ENCODE data around the gene LRMDA.

The LRMDA gene

DNA sequence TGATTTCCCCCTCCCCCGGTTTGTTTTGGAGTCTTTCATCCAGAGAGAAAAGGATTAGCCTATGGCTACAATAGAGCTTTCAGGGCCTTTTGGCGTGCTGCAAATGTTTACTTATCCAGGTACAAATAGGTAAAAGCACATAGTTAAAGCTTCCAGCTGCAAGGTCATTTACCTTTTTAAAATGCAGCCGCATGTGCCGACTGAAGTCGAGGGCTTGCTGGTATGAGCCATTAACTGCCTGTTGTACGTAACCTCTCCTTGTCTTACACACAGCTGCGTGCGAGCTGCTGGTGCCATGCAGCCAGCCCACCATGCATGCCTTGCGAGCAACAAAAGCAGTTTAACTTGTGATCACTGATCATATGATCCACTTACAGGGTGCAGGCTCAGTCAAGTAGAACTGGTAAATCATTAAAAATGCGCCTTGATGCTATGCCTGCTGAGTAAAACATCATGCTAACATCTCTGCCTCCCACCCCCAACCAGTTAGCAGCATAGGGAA lies 866.4 kb downstream of the LRMDA start:
- in situ Hi-C loops (cut with MboI; ENCODE audit: low sequenced_read_pairs) = no loop called here

DNA sequence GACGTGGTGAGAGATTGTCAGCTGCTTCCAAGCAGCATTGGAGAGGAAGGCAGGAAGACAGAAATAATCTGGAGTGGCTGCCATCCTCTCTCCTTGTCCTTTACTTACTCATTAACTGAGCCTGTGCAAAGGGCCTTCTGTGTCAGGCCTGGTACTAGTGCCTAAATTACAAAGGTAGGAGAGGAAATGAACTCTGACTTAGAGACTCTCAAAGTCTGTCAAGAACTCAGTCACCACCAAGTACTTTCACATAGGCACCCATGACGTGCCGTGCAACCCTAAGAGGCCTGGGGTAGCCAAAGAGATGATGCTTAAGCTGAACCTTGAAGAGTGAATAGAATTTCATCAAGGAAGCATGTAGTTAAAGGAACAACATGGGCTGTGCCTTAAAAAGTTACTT lies 866.9 kb downstream of the LRMDA start:
- in situ Hi-C loops (cut with MboI; ENCODE audit: low sequenced_read_pairs) = no loop called here

DNA sequence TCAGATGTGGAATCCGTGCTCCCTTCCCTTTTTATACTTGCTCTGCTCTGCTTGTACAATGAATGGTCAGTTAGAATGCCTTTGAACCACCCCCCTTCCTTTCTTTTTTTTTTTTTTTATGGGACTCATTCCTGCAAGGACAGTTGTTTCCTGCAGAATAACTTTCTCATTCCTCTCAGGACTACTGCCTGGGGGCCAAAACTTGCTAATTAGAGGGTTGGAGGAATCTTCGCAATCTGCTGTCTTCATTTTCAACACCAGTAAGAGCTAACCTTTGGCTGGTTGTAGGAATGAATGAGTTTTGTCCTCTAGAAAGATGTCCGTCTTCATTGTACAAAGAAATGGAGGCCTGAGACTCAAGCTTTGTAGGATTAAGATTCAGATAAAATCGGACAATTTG lies 868.1 kb downstream of the LRMDA start:
- in situ Hi-C loops (cut with MboI; ENCODE audit: low sequenced_read_pairs) = no loop called here

DNA sequence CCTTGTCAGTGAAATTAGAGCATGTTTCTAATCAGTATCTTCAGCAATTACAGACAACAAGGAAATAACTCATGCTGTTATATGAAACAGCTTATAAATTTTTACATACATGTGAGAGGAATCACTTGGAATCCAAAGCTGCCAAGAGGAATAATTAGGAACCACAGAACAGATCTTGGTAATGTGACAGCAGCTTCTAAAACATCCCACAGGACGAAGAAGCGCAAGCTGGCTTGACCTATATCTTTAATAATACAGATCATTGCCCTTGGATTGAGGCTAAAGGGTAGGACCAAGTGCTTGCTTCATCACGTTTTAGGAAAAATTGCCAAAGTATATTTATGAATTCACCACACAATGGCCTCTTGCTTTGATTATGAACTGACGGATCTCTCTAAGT lies 869.8 kb downstream of the LRMDA start:
- in situ Hi-C loops (cut with MboI; ENCODE audit: low sequenced_read_pairs) = loop anchor here (25.0 kb wide), 1 partner anchor 914 kb away; no protein-coding TSS in a partner anchor

DNA sequence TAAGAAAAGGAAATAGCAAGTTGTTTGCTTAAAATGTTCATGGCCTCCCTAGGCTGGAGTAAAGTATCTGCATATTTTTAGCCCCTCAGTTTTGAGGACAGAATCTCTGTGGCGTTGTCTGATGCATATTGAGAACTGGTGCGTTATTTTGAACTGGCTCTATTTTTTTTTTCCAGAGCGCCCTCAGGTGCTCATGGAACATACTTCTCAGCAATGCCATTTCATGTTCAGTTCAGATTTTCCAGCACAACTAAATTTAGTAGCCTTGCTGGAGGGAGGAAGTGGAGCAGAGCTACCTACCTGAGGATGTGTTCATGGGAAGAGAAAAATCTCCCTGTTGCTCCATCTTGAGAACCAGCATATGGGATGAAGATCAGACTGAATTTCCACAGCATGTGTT lies 870.5 kb downstream of the LRMDA start:
- in situ Hi-C loops (cut with MboI; ENCODE audit: low sequenced_read_pairs) = loop anchor here (25.0 kb wide), 1 partner anchor 915 kb away; no protein-coding TSS in a partner anchor

DNA sequence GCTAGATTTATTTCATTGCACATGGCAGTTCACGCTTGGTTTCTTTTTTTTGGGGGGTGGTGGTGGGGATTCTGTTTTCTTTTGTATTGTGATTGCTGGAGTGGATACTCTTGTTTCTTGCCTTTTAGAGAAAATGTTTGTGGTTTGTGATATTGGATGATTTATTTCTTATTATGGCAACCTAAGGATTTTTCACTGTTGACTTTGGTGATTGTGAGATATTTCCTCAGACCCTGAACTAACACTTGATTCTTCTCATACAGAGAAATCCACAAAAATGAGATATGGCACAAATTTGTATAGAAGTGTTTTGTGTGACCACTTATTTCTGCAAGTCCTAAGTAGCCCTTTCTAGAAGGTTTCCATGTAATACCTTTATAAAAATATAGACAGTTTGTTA lies 871.1 kb downstream of the LRMDA start:
- in situ Hi-C loops (cut with MboI; ENCODE audit: low sequenced_read_pairs) = loop anchor here (25.0 kb wide), 1 partner anchor 915 kb away; no protein-coding TSS in a partner anchor

DNA sequence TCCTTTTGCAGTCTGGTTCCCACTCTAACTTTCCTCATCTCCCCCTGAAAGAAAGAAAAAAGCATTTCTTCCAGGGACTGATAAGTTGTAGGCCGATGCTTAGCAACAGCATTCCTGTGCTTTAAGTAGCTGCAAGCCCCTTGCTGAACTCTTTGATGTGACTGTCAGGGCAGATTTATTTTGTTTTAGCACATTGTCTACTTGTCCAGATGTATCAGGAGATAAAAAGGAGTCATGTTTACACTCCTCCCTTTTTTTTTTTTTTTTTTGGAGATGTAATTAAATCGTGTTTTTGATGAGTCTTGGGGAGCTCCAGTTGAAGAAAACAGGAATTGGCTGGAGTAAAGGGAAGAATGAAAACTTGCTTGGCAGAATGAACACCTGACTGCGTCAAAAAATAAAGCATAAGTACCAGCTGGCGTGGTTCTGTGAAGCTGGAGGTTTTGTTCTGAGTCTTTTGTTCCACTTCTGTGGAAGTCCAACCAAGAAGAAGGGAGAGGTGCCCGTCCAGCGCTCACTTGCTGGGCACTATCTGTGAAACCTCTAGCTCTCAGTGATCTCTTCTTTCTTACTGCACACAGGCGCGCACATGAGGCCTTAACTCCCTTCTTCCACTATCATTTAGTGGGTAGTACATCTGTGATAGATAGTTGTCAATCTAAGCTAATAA lies 871.7 kb downstream of the LRMDA start:
- in situ Hi-C loops (cut with MboI; ENCODE audit: low sequenced_read_pairs) = loop anchor here (25.0 kb wide), 1 partner anchor 916 kb away; no protein-coding TSS in a partner anchor

DNA sequence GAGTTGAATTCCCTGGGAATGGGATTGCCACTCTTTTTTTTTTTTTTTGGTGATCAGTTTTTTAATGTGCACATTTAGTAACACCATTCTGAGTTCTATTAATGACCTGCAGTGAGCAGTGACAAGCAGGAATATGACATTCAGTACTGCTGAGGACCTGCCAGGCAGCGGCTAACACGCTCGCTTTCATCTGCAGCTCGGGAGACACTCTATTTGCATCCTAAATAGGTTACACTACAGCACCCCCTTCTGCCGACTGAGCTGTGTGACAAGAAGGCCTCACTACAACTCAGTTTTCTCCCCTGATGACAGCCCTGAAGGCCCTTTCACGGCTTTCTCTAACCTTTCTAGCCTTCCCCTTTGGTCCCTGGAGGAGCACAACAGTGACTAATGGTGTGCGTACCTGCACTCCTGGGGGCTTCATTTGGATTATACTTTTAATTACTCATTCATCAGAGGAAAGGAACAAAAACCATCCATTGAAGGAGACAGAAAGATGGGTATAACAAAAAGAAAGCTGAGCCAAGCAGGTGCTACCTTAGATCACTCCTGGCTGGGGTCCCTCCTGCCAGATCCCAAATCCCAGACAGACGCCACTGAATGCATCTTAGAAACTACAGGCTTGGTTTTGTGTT lies 872.4 kb downstream of the LRMDA start:
- in situ Hi-C loops (cut with MboI; ENCODE audit: low sequenced_read_pairs) = loop anchor here (25.0 kb wide), 1 partner anchor 916 kb away; no protein-coding TSS in a partner anchor

DNA sequence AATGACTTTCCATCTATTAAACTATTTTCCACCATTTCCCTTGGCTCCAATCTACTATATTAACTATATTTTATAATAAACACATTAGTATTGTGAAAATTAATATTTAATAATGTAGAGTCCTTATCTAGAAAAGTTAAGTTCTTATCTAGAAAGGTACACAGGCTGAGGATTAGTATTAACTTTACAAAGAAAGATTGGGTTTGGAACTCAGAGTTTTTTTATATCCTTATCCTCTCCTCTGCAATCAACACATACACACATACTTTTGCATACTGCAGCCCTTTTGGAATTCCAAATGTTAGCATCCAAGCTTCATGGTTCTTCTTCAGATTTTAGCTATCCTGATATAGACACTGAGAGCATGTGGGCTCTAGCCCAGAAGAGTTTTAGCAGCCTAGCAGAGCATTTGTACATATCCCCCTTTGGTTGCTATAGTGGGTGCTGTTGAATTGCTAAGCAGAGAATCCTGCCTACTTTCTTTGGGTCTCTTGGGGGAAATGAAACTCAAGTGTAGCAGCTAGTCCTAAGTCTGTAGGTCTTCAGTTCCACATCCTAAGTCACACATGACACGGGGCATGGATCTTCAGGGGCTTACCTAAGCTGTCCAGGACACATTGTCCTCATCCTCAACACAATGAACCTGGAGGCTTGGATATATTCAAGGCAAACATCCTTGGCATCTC lies 874.6 kb downstream of the LRMDA start:
- in situ Hi-C loops (cut with MboI; ENCODE audit: low sequenced_read_pairs) = loop anchor here (25.0 kb wide), 1 partner anchor 919 kb away; no protein-coding TSS in a partner anchor

DNA sequence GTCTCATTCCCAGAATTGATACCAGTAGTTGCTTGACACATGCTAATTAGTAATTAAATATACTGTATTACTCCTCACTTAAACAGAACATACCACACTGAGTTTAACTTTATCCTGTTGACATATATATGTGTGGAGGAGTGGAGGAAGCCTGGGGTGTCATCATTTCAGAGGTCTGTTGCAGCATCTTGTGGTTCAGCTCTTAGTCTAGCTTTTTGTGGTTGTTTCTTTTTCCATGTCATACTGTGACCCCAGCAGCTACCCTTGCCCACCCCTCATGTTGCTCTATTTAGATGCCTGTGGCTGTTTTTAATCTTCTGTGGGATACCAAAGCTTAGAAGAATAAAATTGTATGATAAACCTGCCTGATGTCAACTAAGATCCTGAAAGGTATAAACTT lies 875.4 kb downstream of the LRMDA start:
- in situ Hi-C loops (cut with MboI; ENCODE audit: low sequenced_read_pairs) = loop anchor here (25.0 kb wide), 1 partner anchor 920 kb away; no protein-coding TSS in a partner anchor

DNA sequence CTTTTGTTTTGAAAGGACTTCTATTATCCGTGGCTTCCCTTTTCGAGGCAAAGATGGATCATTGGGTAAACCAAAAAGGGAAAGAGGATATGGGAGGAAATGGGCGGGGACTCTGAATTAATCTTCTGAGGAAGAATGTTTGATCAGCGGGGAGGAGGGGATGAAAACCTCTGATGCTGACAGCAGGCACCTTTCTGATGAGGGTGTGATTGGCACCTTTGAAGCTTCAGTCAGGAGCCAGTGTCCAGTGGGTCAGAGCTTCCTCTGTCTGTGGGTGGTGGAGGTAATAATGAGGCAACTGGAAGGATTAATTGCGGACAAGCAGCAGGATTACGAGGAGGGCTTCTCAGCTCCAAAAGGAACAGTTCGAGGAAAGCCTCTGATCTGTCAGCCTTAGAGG lies 877.6 kb downstream of the LRMDA start:
- in situ Hi-C loops (cut with MboI; ENCODE audit: low sequenced_read_pairs) = loop anchor here (25.0 kb wide), 1 partner anchor 922 kb away; no protein-coding TSS in a partner anchor

DNA sequence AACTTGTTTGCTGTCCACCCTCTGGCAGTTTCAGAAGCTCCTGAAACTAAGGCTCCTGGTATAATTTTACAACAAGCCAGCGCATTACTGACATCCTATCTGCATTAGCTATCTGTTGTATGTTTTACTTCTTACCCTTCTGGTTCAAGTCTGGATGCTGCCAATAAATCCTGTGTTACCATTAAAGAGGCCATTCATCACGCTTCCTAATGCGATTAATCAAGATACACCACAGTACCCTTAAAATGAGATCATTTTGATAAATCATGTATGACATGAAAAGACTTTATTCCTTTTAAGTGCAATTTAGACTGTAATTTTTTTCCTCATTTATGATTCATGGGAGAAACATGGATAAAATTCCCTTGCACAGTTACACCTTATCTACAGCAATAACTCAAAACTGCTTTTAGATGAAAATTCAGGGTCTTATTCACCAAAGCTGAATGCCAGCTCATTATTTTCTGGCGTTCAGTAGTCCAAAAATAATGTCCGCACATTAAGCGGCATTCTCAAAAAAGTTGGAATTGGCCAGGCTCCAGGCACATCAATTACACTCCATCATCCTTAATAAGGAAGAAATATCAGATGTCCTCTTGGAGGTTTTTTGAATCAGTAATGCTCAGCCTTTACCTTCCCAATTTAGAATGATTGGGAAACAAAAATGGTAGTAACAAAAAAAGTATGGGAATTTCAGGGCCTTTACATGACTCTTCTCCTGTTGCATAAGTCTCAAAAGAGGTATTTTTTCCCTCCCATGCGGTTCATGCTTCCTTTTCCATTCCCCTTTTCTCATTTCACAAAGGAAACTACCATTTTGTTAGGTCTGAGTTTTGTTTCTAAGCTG lies 878.5 kb downstream of the LRMDA start:
- in situ Hi-C loops (cut with MboI; ENCODE audit: low sequenced_read_pairs) = loop anchor here (25.0 kb wide), 1 partner anchor 923 kb away; no protein-coding TSS in a partner anchor

DNA sequence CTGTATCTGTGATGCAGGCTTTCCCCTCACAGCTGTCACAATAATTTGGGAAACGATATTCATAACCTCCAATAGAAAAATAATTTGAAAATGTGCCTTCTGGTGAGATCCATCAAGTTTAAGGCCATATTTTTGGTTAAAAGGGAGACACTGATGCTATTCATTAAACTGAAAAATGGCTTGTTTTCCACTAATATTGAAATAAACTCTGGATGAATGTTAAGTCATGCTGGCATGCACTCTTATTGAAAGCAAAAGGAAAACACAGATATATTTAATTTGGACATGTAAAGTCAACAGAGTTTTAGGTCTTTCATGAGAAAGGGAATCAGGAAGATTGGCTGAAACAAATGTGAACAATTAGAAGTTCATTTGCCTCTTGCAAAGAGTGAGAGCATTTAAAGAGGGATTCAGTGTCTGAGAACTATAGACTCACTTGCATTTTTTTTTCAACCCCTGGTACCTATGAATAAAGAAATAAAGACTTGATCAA lies 879.2 kb downstream of the LRMDA start:
- in situ Hi-C loops (cut with MboI; ENCODE audit: low sequenced_read_pairs) = loop anchor here (25.0 kb wide), 1 partner anchor 923 kb away; no protein-coding TSS in a partner anchor

DNA sequence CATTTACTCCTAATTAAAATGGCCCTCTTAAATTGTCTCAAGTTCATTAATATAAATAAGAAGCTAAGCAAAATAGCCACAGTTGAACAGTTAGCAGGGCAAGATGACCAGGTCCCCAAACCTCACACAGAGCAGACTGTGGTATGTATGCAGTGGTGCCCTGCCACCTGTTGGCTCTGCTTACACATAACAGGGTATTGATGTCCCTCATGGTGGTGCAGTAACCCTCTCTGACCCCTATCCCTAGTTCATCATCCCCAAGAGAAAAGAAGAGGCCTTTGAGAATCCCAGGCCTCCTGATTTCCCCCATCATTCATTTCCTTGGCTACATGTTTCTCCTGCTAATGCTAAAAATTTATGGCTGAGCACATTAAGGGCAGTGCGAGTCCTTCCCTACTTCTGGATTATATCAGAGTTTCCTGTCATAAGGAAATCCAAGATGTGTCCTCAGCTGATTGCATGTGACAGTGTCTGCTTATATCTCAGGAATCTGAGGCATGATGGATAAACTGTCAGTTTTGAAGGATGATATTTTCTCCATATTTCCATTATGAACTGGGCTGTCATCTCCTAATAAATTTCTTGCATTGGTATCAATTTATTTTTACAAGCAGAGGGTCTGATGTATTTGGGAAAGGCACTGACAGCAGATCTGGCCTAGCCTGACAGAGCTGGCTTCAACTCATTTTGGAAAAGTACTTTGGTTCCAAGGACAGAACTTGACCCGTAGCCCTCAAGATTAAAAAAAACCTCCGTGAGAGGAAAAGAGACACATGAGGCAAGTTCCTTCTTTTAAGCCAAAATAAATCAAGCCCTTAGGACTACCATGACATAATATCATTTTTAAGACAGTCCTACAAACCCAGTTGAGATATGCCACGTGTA lies 880.6 kb downstream of the LRMDA start:
- in situ Hi-C loops (cut with MboI; ENCODE audit: low sequenced_read_pairs) = loop anchor here (25.0 kb wide), 1 partner anchor 925 kb away; no protein-coding TSS in a partner anchor

DNA sequence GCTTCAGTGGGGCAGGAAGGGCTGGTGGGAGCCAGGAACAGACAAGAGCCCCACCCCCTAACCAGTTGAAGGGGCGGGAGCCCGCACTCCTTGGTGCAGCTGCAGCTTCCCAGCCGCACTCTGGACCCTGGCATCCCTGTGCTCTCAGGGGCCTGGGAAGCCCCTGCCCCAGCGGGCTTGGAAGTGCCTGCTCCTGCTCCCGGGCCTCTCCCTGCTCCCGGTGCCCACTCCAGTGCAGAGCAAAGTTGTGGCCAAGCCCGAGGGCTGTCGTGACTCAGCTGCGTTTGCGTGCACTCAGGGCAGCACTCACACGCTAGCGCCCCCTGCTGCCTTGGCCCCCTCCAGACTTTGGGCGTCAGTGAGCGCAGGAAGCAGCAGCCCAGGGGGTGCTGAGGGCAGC lies 883.8 kb downstream of the LRMDA start:
- in situ Hi-C loops (cut with MboI; ENCODE audit: low sequenced_read_pairs) = loop anchor here (25.0 kb wide), 1 partner anchor 928 kb away; no protein-coding TSS in a partner anchor

DNA sequence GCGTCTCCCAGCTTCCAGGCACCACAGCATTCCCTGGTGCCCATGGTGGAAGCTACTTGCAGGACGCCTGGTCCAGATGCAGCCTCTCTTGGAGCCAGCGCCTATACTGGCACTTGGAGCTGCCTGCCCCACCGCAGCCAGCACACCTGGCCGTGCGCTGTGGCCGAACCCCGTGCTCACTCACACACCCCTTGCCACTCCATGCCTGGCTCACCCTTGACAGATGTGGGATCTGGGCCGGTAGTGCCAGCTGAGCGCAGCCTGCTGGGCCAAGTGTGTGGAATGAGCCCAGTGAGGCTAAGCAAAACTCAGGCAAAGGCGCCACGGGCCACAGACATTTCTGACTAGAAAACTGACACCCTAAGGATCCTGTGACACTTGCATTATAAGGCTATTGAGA lies 884.8 kb downstream of the LRMDA start:
- in situ Hi-C loops (cut with MboI; ENCODE audit: low sequenced_read_pairs) = loop anchor here (25.0 kb wide), 1 partner anchor 929 kb away; no protein-coding TSS in a partner anchor

DNA sequence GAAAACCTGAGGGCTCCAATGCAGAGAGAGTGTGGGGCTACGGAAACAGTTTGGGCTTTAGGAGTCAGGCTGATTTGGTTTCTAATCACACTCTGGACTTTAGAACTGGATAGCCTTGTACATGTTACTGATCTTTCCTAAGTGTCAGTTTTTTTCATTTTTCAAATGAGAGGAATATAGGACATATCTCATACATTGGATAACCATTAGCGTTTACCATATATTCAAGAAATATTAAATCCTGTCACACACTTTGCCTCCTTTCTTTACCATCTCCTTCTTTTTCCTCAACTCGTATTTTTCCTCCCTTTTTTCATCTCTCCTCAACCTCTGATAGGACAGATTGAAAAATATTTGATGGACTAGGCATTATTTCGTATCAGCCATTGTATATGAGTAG lies 885.7 kb downstream of the LRMDA start:
- in situ Hi-C loops (cut with MboI; ENCODE audit: low sequenced_read_pairs) = loop anchor here (25.0 kb wide), 1 partner anchor 930 kb away; no protein-coding TSS in a partner anchor

DNA sequence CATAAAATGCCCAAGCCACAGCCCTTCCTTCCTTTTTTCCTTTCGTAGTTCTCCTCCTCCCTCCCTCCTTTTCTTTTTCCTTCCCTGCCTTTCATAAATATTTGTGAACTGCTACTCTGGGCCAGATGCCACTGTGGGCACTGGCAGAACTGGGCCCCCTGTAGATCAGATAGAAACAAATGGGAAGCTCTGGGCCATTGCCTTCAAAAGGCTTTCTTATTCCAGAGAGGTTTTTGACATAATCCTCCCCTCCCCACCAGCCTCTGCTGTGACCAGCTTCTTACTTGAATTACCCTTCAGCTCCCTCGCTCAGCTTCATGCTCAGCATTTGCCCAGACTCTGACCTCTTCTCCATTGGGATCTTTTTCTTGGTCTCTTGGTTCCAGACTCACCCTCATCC lies 886.8 kb downstream of the LRMDA start:
- in situ Hi-C loops (cut with MboI; ENCODE audit: low sequenced_read_pairs) = loop anchor here (25.0 kb wide), 1 partner anchor 931 kb away; no protein-coding TSS in a partner anchor

DNA sequence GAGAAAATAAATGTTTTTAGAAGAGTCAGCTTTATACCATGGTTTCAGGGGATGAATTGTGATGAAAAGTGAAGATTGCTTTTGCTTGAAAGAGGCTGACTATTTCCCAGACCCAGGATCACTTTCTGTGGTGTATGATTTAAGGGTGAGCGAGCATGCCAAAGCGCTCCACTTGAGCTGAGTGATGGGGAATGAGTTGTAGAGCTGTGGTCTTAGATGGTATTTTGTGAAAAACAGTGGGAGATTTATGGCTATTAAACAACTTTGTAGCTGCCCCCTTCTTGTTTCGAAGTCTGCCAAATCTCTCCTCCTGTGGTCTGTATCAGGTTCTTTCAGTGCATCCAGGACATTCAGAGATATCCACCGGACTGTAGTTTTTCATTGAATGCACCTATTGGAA lies 888.2 kb downstream of the LRMDA start:
- in situ Hi-C loops (cut with MboI; ENCODE audit: low sequenced_read_pairs) = loop anchor here (25.0 kb wide), 1 partner anchor 932 kb away; no protein-coding TSS in a partner anchor

Data from HL-60/S4 treated with retinoic acid at 250 ng/mL for 4 days and 3 days (cell line).